A549 (cell line): Measurements from ENCODE around the gene RTL5. TPM values are rescaled to one million over a fixed set of nuclear protein-coding genes. Genes with fewer than 3 reads are reported as not detected.

Experiments
- ATAC-seq, 2 experiments: fragments of 200-7000 bp in 1 of 2; fragments of >200 bp in 1 of 2; cut with Nextera tagmentation in 1 of 2; cut with Tn5 transposase in 1 of 2; 3 replicates each; pipeline versions ENCODE4 v1.8.0 to v1.9.1; 2018 to 2020; ENCODE audit warnings: mild to moderate bottlenecking in 1 of 2, moderate library complexity in 1 of 2
- CTCF ChIA-PET: fragments of 300-600 bp; sonication (Branson Sonifier 250); formaldehyde crosslinking; extraction: SDS; loops from one replicate; lab custom pipeline; 2021; ENCODE audit warnings: antibody characterized with exemption, inconsistent platforms; lab: Yijun Ruan, JAX
- POLR2A ChIA-PET: fragments of 350-600 bp; formaldehyde crosslinking; extraction: SDS; loops from one replicate; lab custom pipeline; 2021; ENCODE audit warnings: antibody characterized with exemption, inconsistent platforms; lab: Yijun Ruan, JAX
- DNase-seq, 2 experiments: peaks; one replicate each; pipeline versions ENCODE4 v3.0.0 to v3.0.0-alpha.2; 2011 to 2016; ENCODE audit warnings: low read depth in 1 of 2, low spot score in 1 of 2
- FAIRE-seq: peaks from 2 replicates; lab custom pipeline; 2011; peaks lifted over from hg19 to GRCh38; lab: Jason Lieb, UNC
- H3K27ac ChIP-seq, 2 experiments: fragments of >200 bp; sonication (Bioruptor Twin); formaldehyde crosslinking; 3 replicates each; pipeline ENCODE4 v1.5.1; 2016 to 2017
- H3K4me1 ChIP-seq: fragments of >200 bp; sonication (Bioruptor Twin); formaldehyde crosslinking; 3 replicates; pipeline ENCODE4 v1.6.1; 2016
- H3K4me2 ChIP-seq: fragments of >200 bp; sonication (Bioruptor Twin); formaldehyde crosslinking; 3 replicates; pipeline ENCODE4 v1.6.1; 2016
- H3K4me3 ChIP-seq: fragments of >200 bp; sonication (Bioruptor Twin); formaldehyde crosslinking; 3 replicates; pipeline ENCODE4 v1.5.1; 2016
- H3K9me3 ChIP-seq: fragments of >200 bp; sonication (Bioruptor Twin); formaldehyde crosslinking; 3 replicates; pipeline ENCODE4 v1.6.1; 2016
- CBX2 ChIP-seq: fragments of 200-600 bp; sonication (generic); IDR thresholded peaks from 2 replicates; pipeline ENCODE4 v1.6.1; 2016; ENCODE audit warnings: low read depth, mild to moderate bottlenecking, borderline replicate concordance
- CBX8 ChIP-seq: fragments of 200-600 bp; sonication (generic); IDR thresholded peaks from 2 replicates; pipeline ENCODE4 v1.6.1; 2016
- CEBPB ChIP-seq, 2 experiments: fragments of >200 bp in 1 of 2; sonication (Bioruptor Twin) in 1 of 2; formaldehyde crosslinking in 1 of 2; IDR thresholded peaks; 2 replicates each; pipeline ENCODE4 v1.6.1; 2012 to 2016
- CHD2 ChIP-seq: fragments of 150-350 bp; IDR thresholded peaks from 2 replicates; pipeline ENCODE4 v1.6.1; 2014; ENCODE audit warnings: low read length; ENCODE audit not compliant: partially characterized antibody
- EHMT2 ChIP-seq: fragments of 200-600 bp; sonication (generic); IDR thresholded peaks from 2 replicates; pipeline ENCODE4 v1.6.1; 2016; ENCODE audit warnings: antibody characterized with exemption, low read depth, mild to moderate bottlenecking, moderate library complexity
- FOXS1 ChIP-seq: fragments of 250-450 bp; sonication (Bioruptor Pico); IDR thresholded peaks from 2 replicates; pipeline ENCODE4 v1.5.0; 2020; ENCODE audit warnings: mild to moderate bottlenecking, moderate library complexity
- GATA3 ChIP-seq: IDR thresholded peaks from 2 replicates; pipeline ENCODE4 v1.6.1; 2012; ENCODE audit warnings: borderline replicate concordance
- HDAC2 ChIP-seq: fragments of 200-600 bp; sonication (generic); IDR thresholded peaks from 2 replicates; pipeline ENCODE4 v1.6.1; 2016
- HES2 ChIP-seq: fragments of >200 bp; sonication (Bioruptor Twin); formaldehyde crosslinking; IDR thresholded peaks from 2 replicates; pipeline ENCODE4 v1.6.1; 2016
- HEYL ChIP-seq: fragments of 250-450 bp; sonication (Bioruptor Pico); IDR thresholded peaks from 2 replicates; pipeline ENCODE4 v1.8.0; 2021; ENCODE audit warnings: mild to moderate bottlenecking, moderate library complexity
- HOXA7 ChIP-seq: fragments of 250-450 bp; sonication (Bioruptor Pico); IDR thresholded peaks from 2 replicates; pipeline ENCODE4 v1.5.0; 2020; ENCODE audit warnings: mild to moderate bottlenecking, moderate library complexity
- JUN ChIP-seq, 2 experiments: fragments of >200 bp; sonication (Bioruptor Twin); formaldehyde crosslinking; IDR thresholded peaks; 2 replicates in 1 of 2; 3 replicates in 1 of 2; pipeline ENCODE4 v1.6.1; 2016 to 2017
- JUNB ChIP-seq: fragments of >200 bp; sonication (Bioruptor Twin); formaldehyde crosslinking; IDR thresholded peaks from 2 replicates; pipeline ENCODE4 v1.6.1; 2016
- MAX ChIP-seq: IDR thresholded peaks from 2 replicates; pipeline ENCODE4 v1.6.1; 2012
- MYC ChIP-seq: IDR thresholded peaks from 2 replicates; pipeline ENCODE4 v1.6.1; 2012; ENCODE audit warnings: mild to moderate bottlenecking, inconsistent platforms, low read length, improper control_type of control experiment, borderline replicate concordance
- NFE2L2 ChIP-seq: fragments of 150-350 bp; conservative IDR thresholded peaks from 2 replicates; pipeline ENCODE4 v1.6.1; 2014; ENCODE audit warnings: low read length
- RARB ChIP-seq: fragments of 250-450 bp; sonication (Bioruptor Pico); IDR thresholded peaks from 2 replicates; pipeline ENCODE4 v1.8.0; 2021; ENCODE audit warnings: mild to moderate bottlenecking, moderate library complexity
- REST ChIP-seq: fragments of 200-600 bp; sonication (generic); IDR thresholded peaks from 2 replicates; pipeline ENCODE4 v1.6.1; 2016; ENCODE audit warnings: antibody characterized with exemption, mild to moderate bottlenecking, moderate library complexity
- TP53 ChIP-seq: fragments of 250-450 bp; sonication (Bioruptor Pico); IDR thresholded peaks from 2 replicates; pipeline ENCODE4 v1.5.0; 2021; ENCODE audit warnings: mild to moderate bottlenecking, moderate library complexity
- ZC3H11A ChIP-seq: fragments of 450-650 bp; IDR thresholded peaks from 2 replicates; pipeline ENCODE4 v1.6.1; 2014; ENCODE audit warnings: antibody characterized with exemption, mild to moderate bottlenecking
- ZFP36 ChIP-seq: fragments of 450-650 bp; IDR thresholded peaks from 2 replicates; pipeline ENCODE4 v1.6.1; 2014; ENCODE audit warnings: borderline replicate concordance; ENCODE audit not compliant: partially characterized antibody
- WGBS: methylation state at CpG from one replicate; pipeline ENCODE4 v1.1.6; 2017; ENCODE audit errors: missing lambda C conversion rate; 5-methylcytosine and 5-hydroxymethylcytosine counted together
- polyA plus RNA-seq, 4 experiments: library from polyadenylated mRNA; depleted of rRNA in 3 of 4; stranded (reverse); fragments of >200 nt; fragmentation: RNase III in 1 of 4; extraction: RNeasy Plus Mini Kit Qiagen cat#74134 plus additional on column Dnase treatment in 1 of 4; gene quantifications; 2 replicates in 3 of 4; 3 replicates in 1 of 4; pipeline ENCODE4 v1.2.3, GENCODE V29; 2011 to 2017

RTL5 gene
- polyA plus RNA-seq, 2 of the 4 experiments (the other 2 are of a cell fraction): 1.2 to 2.9 TPM

GRCh38 chrX:72120837-72121236 is 10.9 kb downstream of the RTL5 start:
- H3K4me3 ChIP-seq: no peak overlapping the region
- H3K4me1 ChIP-seq: peaks cover 4% of the 10 kb centered on the region; the same call in 2 of the 3 replicates
- FAIRE-seq (no peak), ATAC-seq (no peak), DNase-seq (no peak)
- H3K4me2 ChIP-seq: no peak overlapping the region
- no peak overlapping the region for H3K27ac ChIP-seq
- H3K9me3 ChIP-seq: no peaks in the 10 kb centered on the region
- ChIA-PET POLR2A (interaction anchor here (1.2 kb wide), 1 partner anchor 11 kb away, joined by 4 read pairs; the partner anchor contains the start of gene RTL5), CTCF (interaction anchor here (0.6 to 1.3 kb wide), 3 partner anchors 15 to 211 kb away, joined by 3 read pairs; partner anchors contain the start of gene NHSL2)
- TF ChIP-seq CEBPB (IDR thresholded peaks at IDR 0.05): no peak
- no peak for TF ChIP-seq JUNB
- no peak for TF ChIP-seq GATA3
- no peak for TF ChIP-seq ZFP36
- no peak for TF ChIP-seq HEYL (CRISPR knock-in tag)
- 88% methylated on average over 5 of the region's 6 CpGs for WGBS

GRCh38 chrX:72117636-72118210 is 14.0 kb downstream of the RTL5 start:
- Histone ChIP-seq H3K4me2 (no peak overlapping the region), H3K27ac (no peak overlapping the region), H3K4me3 (no peak overlapping the region), H3K9me3 (no peaks in the 10 kb centered on the region), H3K4me1 (peaks cover 4% of the 10 kb centered on the region; the same call in 1 of the 3 replicates)
- no peak for TF ChIP-seq TP53 (CRISPR knock-in tag)
- TF ChIP-seq RARB (CRISPR knock-in tag): no peak
- no peak for TF ChIP-seq HOXA7 (CRISPR knock-in tag)
- no peak for TF ChIP-seq EHMT2
- no peak for TF ChIP-seq REST
- no peak for TF ChIP-seq NFE2L2
- peak; percentile 80 for TF ChIP-seq ZC3H11A
- DNase-seq (no peak), FAIRE-seq (no peak), ATAC-seq (no peak)
- ChIA-PET CTCF (interaction anchor here (1.2 kb wide), 1 partner anchor 99 kb away, joined by 4 read pairs; no protein-coding TSS in a partner anchor), POLR2A (no interaction called here)
- 91% methylated on average over 2 of the region's 2 CpGs for WGBS

GRCh38 chrX:72115380-72115779 is 16.3 kb downstream of the RTL5 start:
- Histone ChIP-seq H3K27ac (no peak overlapping the region), H3K4me1 (peaks cover 18% of the 10 kb centered on the region), H3K4me3 (no peak overlapping the region), H3K4me2 (no peak overlapping the region), H3K9me3 (no peaks in the 10 kb centered on the region)
- DNase-seq (no peak), ATAC-seq (no peak), FAIRE-seq (no peak)
- ChIA-PET POLR2A (no interaction called here), CTCF (interaction anchor here (2.0 kb wide), 1 partner anchor 12 kb away, joined by 11 read pairs; no protein-coding TSS in a partner anchor)
- TF ChIP-seq CBX2: no peak
- TF ChIP-seq MYC: no peak
- no peak for TF ChIP-seq MAX
- WGBS: 57% methylated on average over 3 of the region's 7 CpGs

GRCh38 chrX:72114807-72115206 is 16.9 kb downstream of the RTL5 start:
- H3K9me3 ChIP-seq: no peaks in the 10 kb centered on the region
- no peak overlapping the region for H3K27ac ChIP-seq
- no peak overlapping the region for H3K4me3 ChIP-seq
- TF ChIP-seq ZFP36 (no peak), CHD2 (no peak), HES2 (no peak), HEYL (CRISPR knock-in tag) (no peak), FOXS1 (no peak), HOXA7 (CRISPR knock-in tag) (no peak), JUN (IDR thresholded peaks at IDR 0.05) (no peak), RARB (CRISPR knock-in tag) (no peak), HDAC2 (no peak), CBX8 (no peak), NFE2L2 (no peak)
- H3K4me1 ChIP-seq: peaks cover 23% of the 10 kb centered on the region
- ATAC-seq (no peak), FAIRE-seq (no peak), DNase-seq (no peak)
- no peak overlapping the region for H3K4me2 ChIP-seq
- ChIA-PET CTCF (interaction anchor here (2.0 kb wide), 1 partner anchor 12 kb away, joined by 11 read pairs; no protein-coding TSS in a partner anchor), POLR2A (no interaction called here)
- WGBS: 79% methylated on average over 4 of the region's 4 CpGs
